Loucy (cell line): ENCODE results near the gene SUOX.

Experiments
- EZH2phosphoT487 ChIP-seq: fragments of 200-600 bp; IDR thresholded peaks from 2 replicates; pipeline ENCODE4 v1.6.1; 2018; ENCODE audit warnings: antibody characterized with exemption, mild to moderate bottlenecking, moderate library complexity, borderline replicate concordance
- TF ChIP-seq, protein P1 (sequence below): fragments of 200-600 bp; sonication (generic); conservative IDR thresholded peaks from 2 replicates; pipeline ENCODE4 v1.5.1; 2014; ENCODE audit warnings: mild to moderate bottlenecking, antibody characterized with exemption, low read length

DNA sequence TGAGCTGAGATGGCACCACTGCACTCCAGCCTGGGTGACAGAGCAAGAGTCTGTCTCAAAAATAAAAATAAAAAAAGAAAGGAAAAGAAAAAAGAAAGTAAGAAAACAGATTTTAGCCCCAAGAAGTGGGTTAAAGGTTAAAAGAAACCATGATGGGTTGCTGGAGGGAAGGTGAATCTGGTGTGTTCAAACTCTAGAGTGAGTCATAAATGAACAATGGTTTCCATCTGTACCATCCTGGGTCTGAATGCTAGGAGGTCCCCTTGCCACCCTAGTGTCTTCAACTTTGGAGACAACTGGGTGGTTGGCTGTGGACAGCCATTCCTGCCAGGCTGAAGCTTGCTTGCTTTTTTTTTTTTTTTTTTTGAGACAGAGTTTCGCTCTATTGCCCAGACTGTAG, 43.1 kb downstream of the SUOX start:
- no peak for TF ChIP-seq EZH2phosphoT487
- TF ChIP-seq, protein P1, sequence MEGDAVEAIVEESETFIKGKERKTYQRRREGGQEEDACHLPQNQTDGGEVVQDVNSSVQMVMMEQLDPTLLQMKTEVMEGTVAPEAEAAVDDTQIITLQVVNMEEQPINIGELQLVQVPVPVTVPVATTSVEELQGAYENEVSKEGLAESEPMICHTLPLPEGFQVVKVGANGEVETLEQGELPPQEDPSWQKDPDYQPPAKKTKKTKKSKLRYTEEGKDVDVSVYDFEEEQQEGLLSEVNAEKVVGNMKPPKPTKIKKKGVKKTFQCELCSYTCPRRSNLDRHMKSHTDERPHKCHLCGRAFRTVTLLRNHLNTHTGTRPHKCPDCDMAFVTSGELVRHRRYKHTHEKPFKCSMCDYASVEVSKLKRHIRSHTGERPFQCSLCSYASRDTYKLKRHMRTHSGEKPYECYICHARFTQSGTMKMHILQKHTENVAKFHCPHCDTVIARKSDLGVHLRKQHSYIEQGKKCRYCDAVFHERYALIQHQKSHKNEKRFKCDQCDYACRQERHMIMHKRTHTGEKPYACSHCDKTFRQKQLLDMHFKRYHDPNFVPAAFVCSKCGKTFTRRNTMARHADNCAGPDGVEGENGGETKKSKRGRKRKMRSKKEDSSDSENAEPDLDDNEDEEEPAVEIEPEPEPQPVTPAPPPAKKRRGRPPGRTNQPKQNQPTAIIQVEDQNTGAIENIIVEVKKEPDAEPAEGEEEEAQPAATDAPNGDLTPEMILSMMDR, result no peak
